ENCODE results near the gene RASAL1.

- TF ChIP-seq CTCF (IDR thresholded peaks at IDR 0.05): no peak
- TF ChIP-seq EZH2 (IDR thresholded peaks at IDR 0.05; ENCODE audit: borderline replicate concordance, insufficient read depth, low read depth, low read length, poor library complexity, severe bottlenecking): no peak
Measured at GRCh38 chr12:113051759-113052158, 83.8 kb downstream of the RASAL1 start.
